GM19372 (cell line): ENCODE measurements around the gene TENT4B.
"Not testable (repeated sequence)": the region's sequence is repeated elsewhere in the genome, so short reads cannot be mapped to it uniquely, and the experiment has no call there.

Source experiments
- ATAC-seq: cut with Tn5 transposase; IDR thresholded peaks from one replicate; pipeline ENCODE4 v1.9.1; 2021; ENCODE audit warnings: mild to moderate bottlenecking, low read depth, moderate library complexity; ENCODE audit not compliant: unreplicated experiment

Gene TENT4B

DNA sequence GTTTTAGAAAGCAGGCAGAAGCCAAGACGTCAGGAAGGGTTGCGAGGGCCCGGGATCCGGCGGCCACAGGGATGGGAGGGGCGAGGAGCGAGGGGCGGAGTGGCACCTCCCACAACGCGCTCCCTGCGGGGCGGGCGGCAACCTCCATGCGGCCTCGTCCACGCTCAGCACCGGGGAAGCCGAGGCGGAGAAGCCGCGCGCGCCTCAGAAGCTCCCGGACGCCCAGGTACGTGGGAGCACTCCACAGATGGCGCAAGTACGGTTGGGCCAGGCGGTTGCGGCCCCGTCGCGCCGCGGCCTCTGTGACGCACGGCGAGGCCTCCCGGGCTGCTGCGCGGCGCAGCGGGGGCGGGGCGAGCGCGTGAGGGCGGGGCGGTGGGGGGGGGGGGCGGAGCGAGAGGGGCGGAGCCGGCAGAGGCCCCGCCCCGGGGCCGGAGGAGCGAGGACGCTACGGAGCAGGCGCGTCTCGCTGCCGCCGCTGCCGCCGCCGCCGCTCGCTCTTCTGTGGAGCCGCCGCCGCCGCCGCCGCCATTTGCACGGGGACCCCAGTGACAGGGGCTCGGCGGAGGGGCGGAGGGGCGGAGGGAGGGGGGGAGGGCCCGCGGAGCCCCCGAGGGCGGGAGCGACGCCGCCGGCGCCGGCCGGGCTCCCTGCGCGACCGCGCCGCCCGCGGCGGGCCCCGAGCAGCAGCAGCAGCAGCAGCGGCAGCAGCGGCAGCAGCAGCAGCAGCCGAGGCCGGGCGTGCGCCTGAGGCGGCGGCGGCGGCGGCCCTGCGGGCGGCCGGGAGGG is at the start of gene TENT4B:
Gene TENT4B (plus strand): TSS at position 500 of the 789 bp plus-strand sequence. CDS start 316 bp downstream, outside the sequence.
- peak; percentile 71 for ATAC-seq

GRCh38 chr16:50103764-50104163 is 49.3 kb upstream of the TENT4B start:
- ATAC-seq: no peak

DNA sequence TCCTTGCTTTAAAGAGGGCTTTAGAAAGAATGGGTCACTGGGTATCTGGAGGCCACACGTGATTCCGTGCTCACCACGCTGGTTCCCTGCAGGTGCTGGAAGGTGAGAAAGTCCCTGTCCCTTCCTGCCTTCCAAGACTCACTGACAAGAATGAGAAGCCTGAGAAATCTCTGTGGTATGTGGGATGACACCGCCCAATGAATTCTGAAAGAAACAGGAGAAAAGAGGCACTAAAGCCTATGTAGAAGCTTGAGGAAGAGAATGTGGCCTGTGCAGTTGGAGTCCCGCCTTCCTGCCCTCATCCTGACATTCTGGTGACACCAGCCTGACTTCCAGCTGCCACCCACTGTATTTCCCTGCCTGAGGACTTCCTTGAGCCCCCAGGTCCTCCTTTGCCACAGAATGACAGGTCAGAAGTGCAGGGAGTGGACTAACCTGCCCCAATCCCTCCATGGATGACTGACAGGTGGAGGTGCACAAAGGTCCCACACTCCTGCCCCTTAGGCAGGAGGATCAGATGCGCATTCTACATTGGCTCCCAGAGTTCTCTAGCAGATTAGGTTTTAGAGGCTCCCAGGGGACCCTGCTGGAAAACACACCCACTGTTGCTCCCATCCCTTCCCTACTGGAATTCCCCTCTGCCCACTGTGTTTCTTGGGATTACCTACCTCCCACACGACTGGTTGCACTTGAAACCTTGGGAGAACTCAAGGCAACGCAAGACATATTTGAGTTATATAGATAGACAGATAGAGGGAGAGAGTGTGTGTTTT is 38.6 kb upstream of the TENT4B start:
- ATAC-seq: no peak

DNA sequence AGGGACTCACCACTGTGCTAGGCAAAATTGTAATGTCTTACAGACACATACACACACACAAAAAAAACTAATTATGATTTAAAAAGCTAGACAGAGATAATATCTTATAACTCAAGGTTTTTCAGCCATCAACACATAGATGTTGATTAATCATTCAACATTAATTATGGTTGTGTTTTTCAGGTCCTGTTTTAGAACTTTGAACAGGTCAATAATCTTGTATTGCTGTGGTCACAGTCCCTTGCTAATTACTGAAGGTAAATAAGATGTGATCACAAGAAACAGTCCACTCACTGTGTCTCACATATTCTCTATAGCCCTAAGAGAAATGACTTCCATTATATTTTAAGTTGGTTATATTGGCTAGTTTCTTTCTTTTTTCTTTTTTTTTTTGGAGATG is 32.4 kb upstream of the TENT4B start:
- no peak for ATAC-seq

DNA sequence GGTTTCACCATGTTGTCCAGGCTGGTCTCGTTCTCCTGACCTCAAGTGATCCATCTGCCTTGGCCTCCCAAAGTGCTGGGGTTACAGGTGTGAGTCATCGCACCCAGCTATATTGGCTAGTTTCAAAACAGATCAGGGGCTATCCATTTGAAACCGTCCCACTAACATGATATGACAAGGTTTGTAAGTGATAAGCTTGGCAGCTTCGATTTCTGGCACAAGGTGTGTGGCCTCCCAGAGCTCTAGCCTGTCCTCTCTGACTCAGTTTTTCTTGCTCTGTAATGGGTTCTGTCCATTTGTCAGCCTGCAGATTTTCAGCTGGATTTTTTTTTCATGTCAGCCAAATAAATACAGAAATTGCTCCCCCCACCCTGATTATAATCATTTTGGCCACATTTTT is 31.8 kb upstream of the TENT4B start:
- peak; percentile 47 for ATAC-seq

- ATAC-seq: peak; percentile 50
Measured at GRCh38 chr16:50121721-50122445, 31.2 kb upstream of the TENT4B start.

DNA sequence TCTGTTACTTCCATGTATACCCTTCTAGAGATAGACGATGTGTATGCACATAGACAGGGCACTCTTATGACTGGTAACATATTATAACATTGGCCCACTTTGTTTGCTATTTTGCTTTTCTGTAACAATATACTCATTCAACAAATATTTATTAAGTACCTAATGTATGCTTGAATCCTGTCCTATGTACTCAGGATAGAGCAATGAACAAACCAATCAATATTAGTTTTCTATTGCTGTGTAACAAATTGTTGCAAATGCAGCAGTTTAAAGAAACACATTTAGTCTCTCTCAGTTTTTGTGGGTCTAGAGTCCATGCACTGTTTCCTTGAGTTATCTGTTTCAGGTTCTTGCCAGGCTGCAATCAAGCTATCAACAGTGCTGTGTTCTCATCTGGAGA is 29.7 kb upstream of the TENT4B start:
- no peak for ATAC-seq

- no peak for ATAC-seq
Measured at GRCh38 chr16:50124769-50125168, 28.3 kb upstream of the TENT4B start.

DNA sequence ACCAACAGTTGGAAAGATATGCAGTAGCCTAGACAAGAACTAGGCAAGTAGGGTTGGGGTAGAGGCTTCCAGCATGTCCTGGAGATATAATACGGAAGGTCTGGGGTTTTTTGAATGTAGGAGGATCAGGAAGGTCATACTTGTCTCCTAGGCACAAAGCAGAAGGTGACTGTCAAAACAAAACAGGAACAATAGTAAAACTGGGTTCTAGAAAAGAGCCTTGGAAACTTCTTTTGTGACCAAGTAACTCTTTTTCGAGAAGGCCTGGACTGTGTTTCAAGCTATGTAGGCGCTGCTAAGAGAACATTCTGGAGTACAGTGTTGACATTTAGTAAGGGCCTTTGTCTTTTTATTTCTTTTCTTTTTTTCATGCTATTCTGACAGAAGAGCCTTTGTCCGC is 26.9 kb upstream of the TENT4B start:
- no peak for ATAC-seq

GRCh38 chr16:50132571-50132970 is 20.5 kb upstream of the TENT4B start:
- ATAC-seq: not testable (repeated sequence)

GRCh38 chr16:50133214-50133613 is 19.9 kb upstream of the TENT4B start:
- ATAC-seq: no peak

- no peak for ATAC-seq
Measured at GRCh38 chr16:50136399-50136798, 16.7 kb upstream of the TENT4B start.

DNA sequence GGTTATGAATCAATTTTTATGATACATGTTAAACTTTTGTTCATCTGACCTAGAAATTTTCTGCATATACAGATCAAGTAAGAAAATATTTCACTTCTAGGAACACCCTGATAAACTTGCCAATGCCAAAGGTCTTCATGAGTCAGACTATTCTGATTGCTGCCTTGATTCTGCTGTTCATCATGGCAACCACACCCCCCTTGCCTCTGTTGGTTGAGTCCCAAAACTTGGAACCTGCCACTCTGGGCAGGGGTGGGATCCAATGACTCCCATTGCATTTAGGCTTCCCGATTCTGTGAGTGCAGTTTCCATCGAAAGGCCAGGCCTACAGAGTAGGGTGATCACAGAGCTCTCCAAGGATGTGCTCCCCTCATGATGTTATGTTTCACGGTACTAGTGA is 15.8 kb upstream of the TENT4B start:
- ATAC-seq: no peak

- ATAC-seq: no peak
Measured at GRCh38 chr16:50139580-50139979, 13.5 kb upstream of the TENT4B start.

DNA sequence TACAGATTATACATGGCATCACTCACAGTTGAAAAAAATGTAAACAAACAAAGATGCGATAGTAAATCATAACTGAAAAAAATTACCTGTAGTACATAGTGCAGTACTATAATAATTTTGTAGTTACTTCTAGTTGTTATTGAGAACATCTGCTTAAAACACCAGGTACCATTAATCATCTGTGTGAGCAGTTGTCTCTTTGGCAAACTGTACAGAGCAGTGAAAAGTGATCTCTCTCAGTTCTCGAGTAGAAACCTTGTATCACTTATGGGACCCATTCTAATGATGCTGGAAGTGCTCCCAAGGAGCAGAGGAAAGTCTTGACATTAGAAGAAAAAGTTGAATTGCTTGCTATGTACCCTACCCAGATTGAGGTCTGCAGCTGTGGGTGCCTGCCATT is 8.9 kb upstream of the TENT4B start:
- ATAC-seq: no peak

- ATAC-seq: no peak
Measured at GRCh38 chr16:50146479-50147435, 6.3 kb upstream of the TENT4B start.

DNA sequence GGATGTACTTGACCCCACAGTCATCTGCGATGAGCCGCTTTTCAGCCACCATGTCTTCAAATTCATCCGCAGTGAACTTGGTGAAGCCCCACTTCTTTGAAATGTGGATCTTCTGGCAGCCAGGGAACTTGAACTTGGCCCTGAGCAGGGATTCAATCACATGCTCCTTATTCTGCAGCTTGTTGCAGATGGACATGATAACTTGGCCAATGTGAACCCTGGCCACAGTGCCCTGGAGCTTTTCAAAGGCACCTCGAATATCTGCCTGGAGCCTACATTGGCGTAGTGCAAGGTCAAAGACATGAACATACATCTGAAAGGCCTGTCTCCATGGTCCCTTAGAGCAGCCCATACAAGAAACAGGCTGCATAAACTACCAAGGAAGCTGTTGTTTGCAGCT is 1.8 kb upstream of the TENT4B start:
- ATAC-seq: no peak

DNA sequence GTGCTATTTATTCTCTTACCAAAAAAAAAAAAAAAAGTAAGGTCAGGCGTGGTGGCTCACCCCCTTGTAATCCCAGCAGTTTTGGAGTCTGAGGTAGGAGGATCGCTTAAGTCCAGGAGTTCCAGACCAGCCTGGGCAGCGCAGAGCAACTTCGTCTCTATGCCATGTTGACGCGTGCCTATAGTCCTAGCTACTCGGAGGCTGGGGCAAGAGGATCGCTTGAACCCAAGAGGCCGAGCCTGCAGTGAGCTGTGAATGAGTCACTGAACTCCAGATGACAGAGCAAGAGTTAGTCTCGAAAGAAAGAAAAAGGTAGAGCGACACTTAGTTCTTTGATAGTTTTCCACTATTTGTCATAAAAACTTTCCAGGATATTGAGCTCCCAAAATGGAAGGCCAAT is 1.4 kb upstream of the TENT4B start:
- no peak for ATAC-seq

GRCh38 chr16:50152351-50152806 is 727 bp upstream of the TENT4B start:
- peak; percentile 40 for ATAC-seq
